ENCODE data around the gene ERBIN. TPM values are rescaled to one million over a fixed set of nuclear protein-coding genes. Genes with fewer than 3 reads are reported as not detected.
"Not testable (repeated sequence)": the region's sequence is repeated elsewhere in the genome, so short reads cannot be mapped to it uniquely, and the experiment has no call there.

The ERBIN gene
- total RNA-seq, 4 donors from 2014 or later, result 27.4 to 62.6 (median 48.6) TPM

- Histone ChIP-seq H3K27ac (no peak overlapping the region), H3K4me3 (no peak overlapping the region), H3K27me3 (no peaks in the 10 kb centered on the region), H3K9me3 (no peaks in the 10 kb centered on the region), H3K36me3 (peaks cover 0 to 57% (median 0%) of the 10 kb centered on the region in 3 donors), H3K4me1 (no peaks in the 10 kb centered on the region)
- TF ChIP-seq POLR2A (IDR thresholded peaks at IDR 0.05), result no peak
- TF ChIP-seq, protein P1, sequence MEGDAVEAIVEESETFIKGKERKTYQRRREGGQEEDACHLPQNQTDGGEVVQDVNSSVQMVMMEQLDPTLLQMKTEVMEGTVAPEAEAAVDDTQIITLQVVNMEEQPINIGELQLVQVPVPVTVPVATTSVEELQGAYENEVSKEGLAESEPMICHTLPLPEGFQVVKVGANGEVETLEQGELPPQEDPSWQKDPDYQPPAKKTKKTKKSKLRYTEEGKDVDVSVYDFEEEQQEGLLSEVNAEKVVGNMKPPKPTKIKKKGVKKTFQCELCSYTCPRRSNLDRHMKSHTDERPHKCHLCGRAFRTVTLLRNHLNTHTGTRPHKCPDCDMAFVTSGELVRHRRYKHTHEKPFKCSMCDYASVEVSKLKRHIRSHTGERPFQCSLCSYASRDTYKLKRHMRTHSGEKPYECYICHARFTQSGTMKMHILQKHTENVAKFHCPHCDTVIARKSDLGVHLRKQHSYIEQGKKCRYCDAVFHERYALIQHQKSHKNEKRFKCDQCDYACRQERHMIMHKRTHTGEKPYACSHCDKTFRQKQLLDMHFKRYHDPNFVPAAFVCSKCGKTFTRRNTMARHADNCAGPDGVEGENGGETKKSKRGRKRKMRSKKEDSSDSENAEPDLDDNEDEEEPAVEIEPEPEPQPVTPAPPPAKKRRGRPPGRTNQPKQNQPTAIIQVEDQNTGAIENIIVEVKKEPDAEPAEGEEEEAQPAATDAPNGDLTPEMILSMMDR (IDR thresholded peaks at IDR 0.05), result no peak
- DNase-seq, result no peak
- 96 to 100% methylated on average over 1 of the region's 1 CpG for WGBS, 2 donors
- intact Hi-C loops (cut with DNase I), result no loop called here
Observed at GRCh38 chr5:66057239-66057638, 130.9 kb downstream of the ERBIN start.

GRCh38 chr5:66061320-66061719 is 134.9 kb downstream of the ERBIN start:
- H3K27me3 ChIP-seq; H3K4me1 ChIP-seq; H3K27ac ChIP-seq; DNase-seq; intact Hi-C loops (cut with DNase I); H3K9me3 ChIP-seq; H3K4me3 ChIP-seq: not testable (repeated sequence)
- 93% methylated on average over 2 of the region's 3 CpGs for WGBS, 2 donors
- peaks cover 0 to 32% (median 0%) of the 10 kb centered on the region in 3 donors for H3K36me3 ChIP-seq

DNA sequence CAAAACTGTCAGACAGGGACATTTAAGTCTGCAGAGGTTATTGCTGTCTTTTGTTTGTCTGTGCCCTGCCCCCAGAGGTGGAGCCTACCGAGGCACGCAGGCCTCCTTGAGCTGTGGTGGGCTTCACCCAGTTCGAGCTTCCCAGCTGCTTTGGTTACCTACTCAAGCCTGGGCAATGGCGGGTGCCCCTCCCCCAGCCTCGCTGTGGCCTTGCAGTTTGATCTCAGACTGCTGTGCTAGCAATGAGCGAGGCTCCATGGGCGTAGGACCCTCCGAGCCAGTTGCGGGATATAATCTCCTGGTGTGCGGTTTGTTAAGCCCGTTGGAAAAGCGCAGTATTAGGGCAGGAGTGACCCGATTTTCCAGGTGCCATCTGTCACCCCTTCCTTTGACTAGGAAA is 136.7 kb downstream of the ERBIN start:
- DNase-seq; H3K27me3 ChIP-seq; H3K4me3 ChIP-seq; intact Hi-C loops (cut with DNase I); H3K9me3 ChIP-seq; H3K4me1 ChIP-seq; H3K27ac ChIP-seq: not testable (repeated sequence)
- WGBS, 2 donors, result 97 to 98% methylated on average over 10 to 11 of the region's 13 CpGs
- H3K36me3 ChIP-seq, result peaks cover 0 to 24% (median 0%) of the 10 kb centered on the region in 3 donors

GRCh38 chr5:66066826-66067225 is 140.5 kb downstream of the ERBIN start:
- 82 to 85% methylated on average over 2 of the region's 2 CpGs for WGBS, 2 donors
- no peak for DNase-seq
- no peaks in the 10 kb centered on the region for H3K9me3 ChIP-seq
- no peaks in the 10 kb centered on the region for H3K4me1 ChIP-seq
- TF ChIP-seq, protein P1 (IDR thresholded peaks at IDR 0.05), result no peak
- no peak for TF ChIP-seq POLR2A (IDR thresholded peaks at IDR 0.05)
- no peaks in the 10 kb centered on the region for H3K27me3 ChIP-seq
- H3K27ac ChIP-seq, result no peak overlapping the region
- H3K4me3 ChIP-seq, result no peak overlapping the region
- intact Hi-C loops (cut with DNase I), result no loop called here
- peaks cover 0 to 52% (median 5%) of the 10 kb centered on the region in 3 donors for H3K36me3 ChIP-seq

- Histone ChIP-seq H3K27ac (no peak overlapping the region), H3K36me3 (peaks cover 0 to 59% (median 5%) of the 10 kb centered on the region in 3 donors), H3K27me3 (no peaks in the 10 kb centered on the region), H3K9me3 (no peaks in the 10 kb centered on the region), H3K4me1 (no peaks in the 10 kb centered on the region), H3K4me3 (no peak overlapping the region)
- intact Hi-C loops (cut with DNase I), result no loop called here
- no peak for DNase-seq
- TF ChIP-seq, protein P1 (IDR thresholded peaks at IDR 0.05), result no peak
- no peak for TF ChIP-seq POLR2A (IDR thresholded peaks at IDR 0.05)
- WGBS, 2 donors, result 75 to 82% methylated on average over 1 of the region's 1 CpG
Observed at GRCh38 chr5:66072031-66072430, 145.7 kb downstream of the ERBIN start.

DNA sequence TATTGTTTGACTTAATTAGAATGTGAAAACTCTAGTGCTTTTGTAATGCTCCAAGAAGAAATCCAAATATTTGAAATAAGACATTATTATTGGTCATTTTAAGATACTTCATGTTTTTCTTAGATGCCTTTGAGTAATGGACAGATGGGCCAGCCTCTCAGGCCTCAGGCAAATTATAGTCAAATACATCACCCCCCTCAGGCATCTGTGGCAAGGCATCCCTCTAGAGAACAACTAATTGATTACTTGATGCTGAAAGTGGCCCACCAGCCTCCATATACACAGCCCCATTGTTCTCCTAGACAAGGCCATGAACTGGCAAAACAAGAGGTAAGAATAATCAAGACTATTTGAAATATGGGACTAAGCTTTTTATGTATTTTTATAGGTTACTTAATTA is 148.5 kb downstream of the ERBIN start:
- H3K9me3 ChIP-seq, result no peaks in the 10 kb centered on the region
- no peaks in the 10 kb centered on the region for H3K27me3 ChIP-seq
- H3K4me1 ChIP-seq, result no peaks in the 10 kb centered on the region
- no peak for TF ChIP-seq POLR2A (IDR thresholded peaks at IDR 0.05)
- TF ChIP-seq, protein P1 (IDR thresholded peaks at IDR 0.05), result no peak
- H3K4me3 ChIP-seq, result no peak overlapping the region
- H3K27ac ChIP-seq, result no peak overlapping the region
- H3K36me3 ChIP-seq, result peaks cover 0 to 66% (median 5%) of the 10 kb centered on the region in 3 donors
- intact Hi-C loops (cut with DNase I), result no loop called here
- DNase-seq, result no peak

Measured in esophagus squamous epithelium (tissue), 5 donors.